ENCODE measurements around the gene MAPKAP1.

- TF ChIP-seq CTCF (IDR thresholded peaks at IDR 0.05; ENCODE audit: low read depth, low read length, poor library complexity, severe bottlenecking) (no peak), EZH2phosphoT487 (IDR thresholded peaks at IDR 0.05; ENCODE audit: borderline replicate concordance, low read length) (no peak)
Measured at GRCh38 chr9:125726456-125727132, 19.6 kb upstream of the MAPKAP1 start.
